ENCODE data around the gene KYNU. TPM values are rescaled to one million over a fixed set of nuclear protein-coding genes. Genes with fewer than 3 reads are reported as not detected.

KYNU gene
- total RNA-seq, 1 experiment from 2014 or later, result 0.37 TPM

- H4K20me1 ChIP-seq (ENCODE audit: control insufficient read depth, insufficient read depth, insufficient read length), result no peaks in the 10 kb centered on the region
- no peak overlapping the region for H2BK120ac ChIP-seq (ENCODE audit: low read depth, low read length, poor library complexity, severe bottlenecking)
- Mint-ChIP-seq H3K36me3 (ENCODE audit: insufficient read depth in 1 of 3, low read depth in 3 of 3) (peaks cover 15 to 19% (median 17%) of the 10 kb centered on the region in 3 experiments), H3K4me3 (no peak overlapping the region), H3K9me3 (peaks cover 14 to 19% of the 10 kb centered on the region in 2 experiments), H3K4me1 (peaks cover 6 to 9% of the 10 kb centered on the region in 2 experiments), H3K27ac (no peak overlapping the region), H3K27me3 (ENCODE audit: low read depth) (no peaks in the 10 kb centered on the region)
- no peak for TF ChIP-seq CTCF (conservative IDR thresholded peaks at IDR 0.05)
- H2BK15ac ChIP-seq (ENCODE audit: low read depth, low read length), result no peak overlapping the region
- H3K79me1 ChIP-seq (ENCODE audit: insufficient read depth, low read depth, low read length, poor library complexity, severe bottlenecking), result no peaks in the 10 kb centered on the region
- H2BK5ac ChIP-seq (ENCODE audit: insufficient read length, low read length), result no peak overlapping the region
- H4K91ac ChIP-seq (ENCODE audit: insufficient read length, low read depth, low read length), result no peak overlapping the region
- no peaks in the 10 kb centered on the region for H3K4me1 ChIP-seq (ENCODE audit: insufficient read depth, low read length)
- H3K23me2 ChIP-seq (ENCODE audit: insufficient read length, low read depth, low read length, poor library complexity, severe bottlenecking), result no peaks in the 10 kb centered on the region
- no peak overlapping the region for H2AK5ac ChIP-seq (ENCODE audit: insufficient read length, low read length)
- no peak overlapping the region for H2BK12ac ChIP-seq (ENCODE audit: insufficient read length, low read depth, low read length)
- no peak overlapping the region for H3K27ac ChIP-seq (ENCODE audit: insufficient read length, low read depth, low read length)
- no peak overlapping the region for H4K5ac ChIP-seq (ENCODE audit: insufficient read length, low read depth, low read length)
- no peak overlapping the region for H3T11ph ChIP-seq (ENCODE audit: low read length)
- no peak overlapping the region for H2BK20ac ChIP-seq (ENCODE audit: low read depth, low read length, poor library complexity, severe bottlenecking)
- H3K14ac ChIP-seq (ENCODE audit: insufficient read depth, low read length), result no peak overlapping the region
- H3K4ac ChIP-seq (ENCODE audit: low read depth, low read length), result no peak overlapping the region
- no peaks in the 10 kb centered on the region for H3K9me3 ChIP-seq (ENCODE audit: control insufficient read depth, low read depth, low read length)
- H3K27me3 ChIP-seq (ENCODE audit: insufficient read depth, low read length), result no peaks in the 10 kb centered on the region
- 0 out of 2 replicates have a peak, but pooled peaks cover 1% of the 10 kb centered on the region for H3K79me2 ChIP-seq (ENCODE audit: insufficient read depth, low read length)
- no peak overlapping the region for H3K9ac ChIP-seq (ENCODE audit: extremely low read depth, insufficient read length, low read length)
- no peak overlapping the region for H3K23ac ChIP-seq (ENCODE audit: insufficient read length, low read depth, low read length)
- DNase-seq, result no peak
- H2AFZ ChIP-seq (ENCODE audit: low read length), result no peak overlapping the region
- no peak overlapping the region for H3K4me2 ChIP-seq (ENCODE audit: insufficient read depth, insufficient read length, low read length)
- no peak overlapping the region for H3K56ac ChIP-seq (ENCODE audit: insufficient read length, low read depth, low read length)
- no peak overlapping the region for H3K18ac ChIP-seq (ENCODE audit: insufficient read length, low read depth, low read length)
- no peak overlapping the region for H4K8ac ChIP-seq (replicated peaks; ENCODE audit: insufficient read length, low read depth, low read length)
Measured at GRCh38 chr2:142944721-142945120, 67.3 kb downstream of the KYNU start.

All from H9 (cell line).